NCI-H748 (cell line): ENCODE data around the gene ZNF775.

ENCODE experiments used
- DNase-seq: peaks from one replicate; lab custom pipeline; 2025; ENCODE audit not compliant: unreplicated experiment; lab: John Stamatoyannopoulos, UW

ZNF775 gene

GRCh38 chr7:150432915-150433892 lies 54.1 kb downstream of the ZNF775 start:
- DNase-seq: no peak

GRCh38 chr7:150434240-150434639 lies 55.1 kb downstream of the ZNF775 start:
- no peak for DNase-seq

- no peak for DNase-seq
Measured at GRCh38 chr7:150435047-150435389, 55.9 kb downstream of the ZNF775 start.

- no peak for DNase-seq
Measured at GRCh38 chr7:150435390-150436073, 56.4 kb downstream of the ZNF775 start.

GRCh38 chr7:150439967-150440366 lies 60.8 kb downstream of the ZNF775 start:
- DNase-seq: no peak

GRCh38 chr7:150441524-150441923 lies 62.4 kb downstream of the ZNF775 start:
- no peak for DNase-seq

- no peak for DNase-seq
Measured at GRCh38 chr7:150442811-150443210, 63.7 kb downstream of the ZNF775 start.

GRCh38 chr7:150443793-150444540 lies 64.8 kb downstream of the ZNF775 start:
- DNase-seq: no peak

GRCh38 chr7:150444674-150445365 lies 65.7 kb downstream of the ZNF775 start:
- DNase-seq: no peak

- no peak for DNase-seq
Measured at GRCh38 chr7:150446288-150446938, 67.3 kb downstream of the ZNF775 start.
